Peyer's patch (tissue), 4 donors: Measurements from ENCODE around the gene AGFG1.

Experiments
- CTCF ChIP-seq, 6 experiments: fragments of 450-650 bp in 4 of 6; fragments of 200-600 bp in 2 of 6; sonication (generic) in 1 of 6; IDR thresholded peaks; one replicate each; pipeline ENCODE4 v1.5.1; 2017 to 2019; ENCODE audit warnings: antibody characterized with exemption in 6 of 6, mild to moderate bottlenecking in 3 of 6, moderate library complexity in 1 of 6
- POLR2A ChIP-seq, 2 donors: fragments of 450-650 bp; IDR thresholded peaks; one replicate each; pipeline ENCODE4 v1.5.1; 2017; ENCODE audit warnings: antibody characterized with exemption in 2 of 2, mild to moderate bottlenecking in 2 of 2, moderate library complexity in 2 of 2

- no peak for TF ChIP-seq CTCF (IDR thresholded peaks at IDR 0.05)
- no peak for TF ChIP-seq POLR2A (IDR thresholded peaks at IDR 0.05)
Observed at GRCh38 chr2:227576110-227576509, 104.2 kb downstream of the AGFG1 start.
